Brain microvascular endothelial cell (primary cell): ENCODE measurements around the gene MYBPC3.
"Not testable (repeated sequence)": the region's sequence is repeated elsewhere in the genome, so short reads cannot be mapped to it uniquely, and the experiment has no call there.

Experiments
- DNase-seq: peaks from one replicate; pipeline ENCODE4 v3.0.0-alpha.2; 2020
- H3K27ac ChIP-seq: fragments of 250-450 bp; sonication (Bioruptor Pico); 2 replicates; pipeline ENCODE4 v1.5.1; 2020; ENCODE audit warnings: mild to moderate bottlenecking, moderate library complexity
- H3K27me3 ChIP-seq: fragments of 250-450 bp; sonication (Bioruptor Pico); replicated peaks from 2 replicates; pipeline ENCODE4 v1.5.1; 2020; ENCODE audit warnings: mild to moderate bottlenecking
- H3K36me3 ChIP-seq: fragments of 250-450 bp; sonication (Bioruptor Pico); replicated peaks from 2 replicates; pipeline ENCODE4 v1.5.1; 2020; ENCODE audit warnings: mild to moderate bottlenecking
- H3K4me3 ChIP-seq: 2 replicates; pipeline ENCODE4 v1.5.1; 2011; ENCODE audit warnings: low read depth, mild to moderate bottlenecking, control low read depth, low read length, moderate library complexity
- in situ Hi-C: cut with HindIII; loops from 2 replicates; pipeline ENCODE4 v1.10.0; 2017; ENCODE audit warnings: low sequenced_read_pairs, low pct_ligation_motif_present
- TF ChIP-seq, protein P1 (sequence below): IDR thresholded peaks from 2 replicates; pipeline ENCODE4 v1.5.1; 2011; ENCODE audit warnings: low read depth, mild to moderate bottlenecking, moderate library complexity, low read length, control low read depth, inconsistent platforms; ENCODE audit errors: missing control alignments

MYBPC3 gene

DNA sequence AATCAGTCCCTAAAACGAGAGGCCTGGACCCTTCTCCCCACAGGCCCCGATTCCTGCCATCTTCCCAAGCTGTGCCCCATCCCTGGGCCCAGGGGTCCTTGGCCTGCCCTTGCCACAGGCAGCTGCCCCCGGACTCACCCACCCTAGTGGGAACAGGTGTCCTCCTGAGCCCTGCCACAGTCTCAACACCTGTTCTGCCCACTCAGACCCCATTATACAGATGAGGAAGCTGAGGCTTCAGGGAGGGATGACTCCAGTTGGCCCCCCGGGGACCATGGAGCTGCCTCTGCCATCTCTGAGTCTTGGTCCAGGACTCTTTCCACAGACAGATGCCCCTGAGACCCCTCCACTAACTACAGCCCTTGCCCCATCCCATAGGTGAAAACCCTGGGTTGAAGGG is 15.9 kb downstream of the MYBPC3 start:
- TF ChIP-seq, protein P1, sequence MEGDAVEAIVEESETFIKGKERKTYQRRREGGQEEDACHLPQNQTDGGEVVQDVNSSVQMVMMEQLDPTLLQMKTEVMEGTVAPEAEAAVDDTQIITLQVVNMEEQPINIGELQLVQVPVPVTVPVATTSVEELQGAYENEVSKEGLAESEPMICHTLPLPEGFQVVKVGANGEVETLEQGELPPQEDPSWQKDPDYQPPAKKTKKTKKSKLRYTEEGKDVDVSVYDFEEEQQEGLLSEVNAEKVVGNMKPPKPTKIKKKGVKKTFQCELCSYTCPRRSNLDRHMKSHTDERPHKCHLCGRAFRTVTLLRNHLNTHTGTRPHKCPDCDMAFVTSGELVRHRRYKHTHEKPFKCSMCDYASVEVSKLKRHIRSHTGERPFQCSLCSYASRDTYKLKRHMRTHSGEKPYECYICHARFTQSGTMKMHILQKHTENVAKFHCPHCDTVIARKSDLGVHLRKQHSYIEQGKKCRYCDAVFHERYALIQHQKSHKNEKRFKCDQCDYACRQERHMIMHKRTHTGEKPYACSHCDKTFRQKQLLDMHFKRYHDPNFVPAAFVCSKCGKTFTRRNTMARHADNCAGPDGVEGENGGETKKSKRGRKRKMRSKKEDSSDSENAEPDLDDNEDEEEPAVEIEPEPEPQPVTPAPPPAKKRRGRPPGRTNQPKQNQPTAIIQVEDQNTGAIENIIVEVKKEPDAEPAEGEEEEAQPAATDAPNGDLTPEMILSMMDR, result no peak
- no peak overlapping the region for H3K4me3 ChIP-seq
- DNase-seq, result no peak
- no peak overlapping the region for H3K27ac ChIP-seq
- H3K27me3 ChIP-seq, result no peaks in the 10 kb centered on the region
- no peaks in the 10 kb centered on the region for H3K36me3 ChIP-seq
- in situ Hi-C loops, result no loop called here

DNA sequence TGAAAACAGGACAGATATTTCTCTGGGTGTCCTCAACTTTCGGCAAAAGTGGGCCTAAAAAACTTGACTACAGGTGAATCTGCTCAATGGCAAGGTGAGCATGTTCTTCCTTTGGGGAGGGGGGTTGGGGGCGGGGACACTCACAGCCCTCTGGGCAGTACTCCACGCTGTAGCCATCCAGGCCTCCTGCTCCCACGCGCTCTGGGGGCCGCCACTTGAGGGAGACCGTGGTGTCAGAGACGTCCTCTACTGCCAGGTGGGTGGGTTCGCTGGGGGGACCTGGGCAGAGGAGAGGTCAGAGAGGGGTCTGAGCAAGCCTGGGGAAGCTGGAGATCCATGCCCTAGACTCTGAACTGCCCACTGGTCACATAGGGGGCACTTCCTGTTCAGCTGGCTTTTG is 16.8 kb downstream of the MYBPC3 start:
- DNase-seq, result no peak
- in situ Hi-C loops, result no loop called here
- no peak overlapping the region for H3K27ac ChIP-seq
- TF ChIP-seq, protein P1, result no peak
- H3K27me3 ChIP-seq, result no peaks in the 10 kb centered on the region
- H3K36me3 ChIP-seq, result no peaks in the 10 kb centered on the region
- no peak overlapping the region for H3K4me3 ChIP-seq

DNA sequence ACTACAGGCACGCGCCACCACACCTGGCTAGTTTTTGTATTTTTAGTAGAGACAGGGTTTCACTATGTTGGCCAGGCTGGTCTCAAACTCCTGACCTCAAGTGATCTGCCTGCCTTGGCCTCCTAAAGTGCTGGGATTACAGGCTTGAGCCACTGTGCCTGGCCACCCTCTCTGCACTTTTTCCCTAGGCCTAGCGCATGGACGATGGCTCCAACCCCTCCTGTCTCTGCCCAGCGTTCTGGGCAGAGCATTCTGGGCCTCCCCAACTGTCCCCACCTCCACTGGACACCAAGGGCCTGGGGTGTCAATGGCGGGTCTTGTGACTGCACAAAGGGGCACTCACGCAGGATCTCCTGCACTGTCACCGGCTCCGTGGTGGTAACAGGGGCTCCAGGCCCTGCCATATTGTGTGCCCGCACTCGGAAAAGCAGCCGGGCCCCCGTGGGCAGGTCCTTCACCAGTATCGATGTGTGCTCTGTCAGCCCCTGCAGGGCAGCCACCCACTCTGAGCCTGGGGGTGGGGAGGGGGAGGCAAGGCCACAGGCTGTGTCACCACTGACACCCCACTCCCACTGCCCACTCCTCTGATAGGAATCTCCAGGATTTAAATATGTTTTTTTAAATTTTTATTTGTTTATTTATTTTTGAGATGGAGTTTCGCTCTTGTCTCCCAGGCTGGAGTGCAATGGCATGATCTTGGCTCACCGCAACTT is 17.6 kb downstream of the MYBPC3 start:
- H3K36me3 ChIP-seq, in situ Hi-C loops: not testable (repeated sequence)

DNA sequence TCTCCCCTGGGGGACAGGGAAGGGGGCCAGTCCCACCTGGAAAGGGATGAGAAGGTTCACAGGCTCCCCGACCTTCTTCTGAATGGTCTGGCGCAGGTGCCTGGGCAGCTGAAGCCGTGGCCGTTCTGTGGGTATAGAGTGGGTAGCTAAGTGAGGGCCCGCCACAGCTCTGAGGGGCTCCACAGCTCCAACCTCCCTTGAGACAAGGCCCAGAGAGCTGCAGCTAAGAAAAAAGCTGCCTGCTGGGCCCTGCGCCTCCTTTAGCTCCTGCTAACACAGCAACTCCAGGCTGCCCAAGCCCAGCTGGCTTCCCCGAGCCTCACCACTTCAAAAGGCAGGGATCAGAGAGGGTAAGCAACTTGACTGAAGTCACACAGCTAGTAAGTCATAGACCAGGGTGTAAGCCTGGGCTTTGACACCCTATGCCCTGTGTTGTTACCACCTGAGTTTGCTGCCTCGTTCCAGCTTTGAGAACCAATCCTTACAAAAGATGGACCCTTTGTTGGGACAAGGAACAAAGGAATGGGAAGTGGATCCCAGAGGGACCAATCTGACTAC is 18.5 kb downstream of the MYBPC3 start:
- Histone ChIP-seq H3K27ac (no peak overlapping the region), H3K27me3 (no peaks in the 10 kb centered on the region), H3K36me3 (peaks cover 7% of the 10 kb centered on the region), H3K4me3 (no peak overlapping the region)
- DNase-seq, result no peak
- in situ Hi-C loops, result no loop called here
- TF ChIP-seq, protein P1, result no peak

More for the DNA sequence above, 17.6 kb downstream of the MYBPC3 start:
- H3K27ac ChIP-seq, DNase-seq, H3K4me3 ChIP-seq, H3K27me3 ChIP-seq: not testable (repeated sequence)

DNA sequence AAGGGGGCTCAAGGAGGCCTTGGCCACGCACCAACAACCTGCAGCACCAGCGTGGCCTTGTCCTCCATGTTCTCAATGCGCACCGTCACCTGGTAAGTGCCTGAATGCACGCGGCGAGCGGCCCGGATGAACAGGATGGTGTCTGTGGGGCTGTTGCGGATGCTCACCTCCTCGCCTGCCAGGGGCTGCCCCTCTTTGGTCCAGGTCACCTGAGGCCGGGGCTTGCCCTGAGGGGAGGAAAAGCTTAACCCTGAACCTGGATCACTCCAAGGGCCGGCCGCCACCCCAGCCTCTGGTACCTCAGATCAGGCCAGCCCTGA is 19.0 kb downstream of the MYBPC3 start:
- no peak overlapping the region for H3K4me3 ChIP-seq
- H3K27me3 ChIP-seq, result no peaks in the 10 kb centered on the region
- in situ Hi-C loops, result no loop called here
- DNase-seq, result no peak
- peaks cover 8% of the 10 kb centered on the region for H3K36me3 ChIP-seq
- no peak overlapping the region for H3K27ac ChIP-seq
- TF ChIP-seq, protein P1, result no peak

DNA sequence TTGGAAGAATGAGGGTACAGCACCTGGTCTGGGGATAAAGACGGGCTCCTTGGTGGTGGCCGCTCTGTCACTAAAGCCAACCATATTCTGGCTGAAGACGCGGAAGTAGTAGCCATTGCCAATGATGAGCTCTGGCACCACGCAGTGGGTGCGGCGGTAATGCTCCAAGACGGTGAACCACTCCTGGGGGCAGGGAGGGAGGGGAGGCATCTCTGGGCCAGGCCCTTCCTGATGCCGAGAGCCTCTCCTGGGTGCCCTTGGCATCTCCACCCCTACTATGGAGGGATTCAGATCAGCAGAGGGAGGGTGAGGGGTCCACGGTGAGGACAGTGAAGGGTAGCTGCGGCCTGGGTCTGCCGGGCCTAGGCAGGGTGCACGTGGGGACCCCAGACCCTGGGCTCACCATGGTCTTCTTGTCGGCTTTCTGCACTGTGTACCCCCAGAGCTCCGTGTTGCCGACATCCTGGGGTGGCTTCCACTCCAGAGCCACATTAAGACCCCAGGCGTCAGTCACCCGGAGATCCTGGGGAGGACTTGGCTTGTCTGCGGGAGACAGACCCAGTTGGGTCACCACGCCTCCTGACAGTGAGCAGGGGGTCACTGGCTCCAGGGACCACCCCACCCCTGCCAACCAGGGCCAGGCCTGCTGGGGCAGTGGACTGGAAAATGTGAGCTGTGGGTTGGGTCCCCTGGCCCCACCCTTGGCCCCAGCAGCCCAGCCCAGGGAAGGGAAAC is 19.5 kb downstream of the MYBPC3 start:
- Histone ChIP-seq H3K4me3 (no peak overlapping the region), H3K36me3 (peaks cover 13% of the 10 kb centered on the region), H3K27ac (no peak overlapping the region), H3K27me3 (no peaks in the 10 kb centered on the region)
- DNase-seq, result no peak
- TF ChIP-seq, protein P1, result no peak
- in situ Hi-C loops, result no loop called here
